Panc1 (cell line): ENCODE measurements around the gene APOBEC3A.

Experiments used
- POLR2AphosphoS5 ChIP-seq: IDR thresholded peaks from 2 replicates; pipeline ENCODE4 v1.6.1; 2012; ENCODE audit warnings: mild to moderate bottlenecking, low read depth, low read length, moderate library complexity
- SIN3A ChIP-seq: IDR thresholded peaks from 2 replicates; pipeline ENCODE4 v1.6.1; 2012; ENCODE audit warnings: low read depth, mild to moderate bottlenecking, low read length, moderate library complexity, borderline replicate concordance; ENCODE audit not compliant: insufficient read depth
- TCF7L2 ChIP-seq: IDR thresholded peaks from 2 replicates; pipeline ENCODE4 v1.6.1; 2011; ENCODE audit warnings: mild to moderate bottlenecking, low read depth, low read length, inconsistent platforms
- TF ChIP-seq, protein P1 (sequence below): fragments of 450-650 bp; IDR thresholded peaks from 2 replicates; pipeline ENCODE4 v1.5.1; 2017; ENCODE audit warnings: mild to moderate bottlenecking
- TF ChIP-seq, protein P2 (sequence below), 2 experiments: IDR thresholded peaks; 2 replicates each; pipeline ENCODE4 v1.6.1; 2011 to 2012; ENCODE audit warnings: low read depth in 2 of 2, control low read depth in 1 of 2, low read length in 1 of 2, mild to moderate bottlenecking in 1 of 2, moderate library complexity in 1 of 2; ENCODE audit not compliant: insufficient read depth in 1 of 2

DNA sequence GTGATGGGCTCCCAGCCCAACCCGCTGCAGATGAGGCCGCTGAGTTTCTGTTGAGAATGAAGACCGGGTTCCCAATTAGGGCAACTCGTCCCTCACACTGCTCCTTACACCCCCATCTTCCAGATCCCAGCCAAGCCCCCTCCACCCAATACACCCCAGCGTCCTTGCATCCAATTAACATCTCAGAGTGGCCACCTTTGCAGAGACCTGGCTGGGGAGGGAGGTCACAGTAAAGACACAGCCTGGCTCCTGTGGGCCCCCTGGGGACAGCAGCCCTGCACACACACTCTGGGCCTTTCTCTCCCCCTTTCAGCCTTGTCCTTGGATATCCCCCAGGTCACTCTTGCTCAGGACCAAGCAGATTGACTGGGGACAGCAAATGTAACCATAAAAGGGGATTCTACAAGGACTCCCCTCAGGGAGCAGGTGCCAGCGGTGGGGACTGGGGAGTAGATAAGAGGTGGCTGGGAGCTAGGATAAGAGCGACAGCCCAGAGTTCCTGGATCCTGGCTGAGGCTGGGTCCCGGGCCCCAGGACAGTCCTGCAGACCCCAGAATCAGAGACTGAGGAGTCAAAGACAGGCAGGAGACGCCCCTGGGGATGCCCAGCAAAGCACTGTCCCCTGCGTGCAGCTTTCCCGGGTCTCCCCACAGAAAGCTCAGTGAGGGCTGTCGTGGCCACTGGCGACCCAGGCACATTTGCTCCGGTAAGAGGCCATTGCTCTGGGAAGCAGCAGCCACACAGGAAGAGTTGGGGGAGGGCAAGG, 8.4 kb downstream of the APOBEC3A start:
- TF ChIP-seq POLR2AphosphoS5 (no peak), SIN3A (no peak), TCF7L2 (no peak)
- TF ChIP-seq, protein P1, sequence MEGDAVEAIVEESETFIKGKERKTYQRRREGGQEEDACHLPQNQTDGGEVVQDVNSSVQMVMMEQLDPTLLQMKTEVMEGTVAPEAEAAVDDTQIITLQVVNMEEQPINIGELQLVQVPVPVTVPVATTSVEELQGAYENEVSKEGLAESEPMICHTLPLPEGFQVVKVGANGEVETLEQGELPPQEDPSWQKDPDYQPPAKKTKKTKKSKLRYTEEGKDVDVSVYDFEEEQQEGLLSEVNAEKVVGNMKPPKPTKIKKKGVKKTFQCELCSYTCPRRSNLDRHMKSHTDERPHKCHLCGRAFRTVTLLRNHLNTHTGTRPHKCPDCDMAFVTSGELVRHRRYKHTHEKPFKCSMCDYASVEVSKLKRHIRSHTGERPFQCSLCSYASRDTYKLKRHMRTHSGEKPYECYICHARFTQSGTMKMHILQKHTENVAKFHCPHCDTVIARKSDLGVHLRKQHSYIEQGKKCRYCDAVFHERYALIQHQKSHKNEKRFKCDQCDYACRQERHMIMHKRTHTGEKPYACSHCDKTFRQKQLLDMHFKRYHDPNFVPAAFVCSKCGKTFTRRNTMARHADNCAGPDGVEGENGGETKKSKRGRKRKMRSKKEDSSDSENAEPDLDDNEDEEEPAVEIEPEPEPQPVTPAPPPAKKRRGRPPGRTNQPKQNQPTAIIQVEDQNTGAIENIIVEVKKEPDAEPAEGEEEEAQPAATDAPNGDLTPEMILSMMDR = no peak
- TF ChIP-seq, protein P2, sequence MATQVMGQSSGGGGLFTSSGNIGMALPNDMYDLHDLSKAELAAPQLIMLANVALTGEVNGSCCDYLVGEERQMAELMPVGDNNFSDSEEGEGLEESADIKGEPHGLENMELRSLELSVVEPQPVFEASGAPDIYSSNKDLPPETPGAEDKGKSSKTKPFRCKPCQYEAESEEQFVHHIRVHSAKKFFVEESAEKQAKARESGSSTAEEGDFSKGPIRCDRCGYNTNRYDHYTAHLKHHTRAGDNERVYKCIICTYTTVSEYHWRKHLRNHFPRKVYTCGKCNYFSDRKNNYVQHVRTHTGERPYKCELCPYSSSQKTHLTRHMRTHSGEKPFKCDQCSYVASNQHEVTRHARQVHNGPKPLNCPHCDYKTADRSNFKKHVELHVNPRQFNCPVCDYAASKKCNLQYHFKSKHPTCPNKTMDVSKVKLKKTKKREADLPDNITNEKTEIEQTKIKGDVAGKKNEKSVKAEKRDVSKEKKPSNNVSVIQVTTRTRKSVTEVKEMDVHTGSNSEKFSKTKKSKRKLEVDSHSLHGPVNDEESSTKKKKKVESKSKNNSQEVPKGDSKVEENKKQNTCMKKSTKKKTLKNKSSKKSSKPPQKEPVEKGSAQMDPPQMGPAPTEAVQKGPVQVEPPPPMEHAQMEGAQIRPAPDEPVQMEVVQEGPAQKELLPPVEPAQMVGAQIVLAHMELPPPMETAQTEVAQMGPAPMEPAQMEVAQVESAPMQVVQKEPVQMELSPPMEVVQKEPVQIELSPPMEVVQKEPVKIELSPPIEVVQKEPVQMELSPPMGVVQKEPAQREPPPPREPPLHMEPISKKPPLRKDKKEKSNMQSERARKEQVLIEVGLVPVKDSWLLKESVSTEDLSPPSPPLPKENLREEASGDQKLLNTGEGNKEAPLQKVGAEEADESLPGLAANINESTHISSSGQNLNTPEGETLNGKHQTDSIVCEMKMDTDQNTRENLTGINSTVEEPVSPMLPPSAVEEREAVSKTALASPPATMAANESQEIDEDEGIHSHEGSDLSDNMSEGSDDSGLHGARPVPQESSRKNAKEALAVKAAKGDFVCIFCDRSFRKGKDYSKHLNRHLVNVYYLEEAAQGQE (IDR thresholded peaks at IDR 0.05; ENCODE audit: insufficient read depth in 1 of 2, low read depth in 2 of 2, low read length in 1 of 2) = no peak
